HUES64 (cell line): ENCODE data around the gene NR4A2.

Source experiments
- H3K27ac ChIP-seq: 2 replicates; pipeline ENCODE4 v1.7.0; 2013; ENCODE audit warnings: low read depth, low read length, inconsistent platforms
- H3K27me3 ChIP-seq: 2 replicates; pipeline ENCODE4 v1.6.1; 2013; ENCODE audit warnings: mild to moderate bottlenecking, low read length; ENCODE audit not compliant: insufficient read depth
- H3K36me3 ChIP-seq: 2 replicates; pipeline ENCODE4 v1.6.1; 2013; ENCODE audit warnings: mild to moderate bottlenecking, low read length; ENCODE audit not compliant: insufficient read depth
- H3K4me1 ChIP-seq: 2 replicates; pipeline ENCODE4 v1.6.1; 2013; ENCODE audit warnings: mild to moderate bottlenecking, low read length, moderate library complexity; ENCODE audit not compliant: insufficient read depth
- H3K4me3 ChIP-seq: 2 replicates; pipeline ENCODE4 v1.5.1; 2013; ENCODE audit warnings: mild to moderate bottlenecking, low read length, moderate library complexity
- H3K9ac ChIP-seq: 2 replicates; pipeline ENCODE4 v1.6.1; 2013; ENCODE audit warnings: mild to moderate bottlenecking, low read depth, low read length
- H3K9me3 ChIP-seq: 2 replicates; pipeline ENCODE4 v1.6.1; 2013; ENCODE audit warnings: low read depth, low read length; ENCODE audit not compliant: insufficient read depth
- WGBS: fragments of 150-250, 120-280 bp; methylation state at CpG from one replicate; pipeline ENCODE4 v1.1.7; 2013; ENCODE audit warnings: missing lambda C conversion rate; 5-methylcytosine and 5-hydroxymethylcytosine counted together

Gene NR4A2

GRCh38 chr2:156339865-156340264 is 7.3 kb upstream of the NR4A2 start:
- 100% methylated on average over 1 of the region's 3 CpGs for WGBS
- Histone ChIP-seq H3K4me1 (peaks cover 26% of the 10 kb centered on the region), H3K27ac (no peak overlapping the region)

GRCh38 chr2:156339110-156339847 is 6.8 kb upstream of the NR4A2 start:
- 91% methylated on average over 5 of the region's 5 CpGs for WGBS
- Histone ChIP-seq H3K4me1 (peaks cover 26% of the 10 kb centered on the region), H3K27ac (no peak overlapping the region)

More at GRCh38 chr2:156339865-156340264, 7.3 kb upstream of the NR4A2 start:
- no peak overlapping the region for H3K9ac ChIP-seq
- H3K36me3 ChIP-seq, result no peaks in the 10 kb centered on the region
- peaks cover 24% of the 10 kb centered on the region for H3K27me3 ChIP-seq
- H3K9me3 ChIP-seq, result no peaks in the 10 kb centered on the region
- H3K4me3 ChIP-seq, result no peak overlapping the region

GRCh38 chr2:156338578-156338977 is 6.1 kb upstream of the NR4A2 start:
- Histone ChIP-seq H3K27me3 (peaks cover 22% of the 10 kb centered on the region), H3K4me3 (no peak overlapping the region), H3K9ac (no peak overlapping the region), H3K9me3 (no peaks in the 10 kb centered on the region), H3K36me3 (no peaks in the 10 kb centered on the region), H3K4me1 (peaks cover 26% of the 10 kb centered on the region), H3K27ac (no peak overlapping the region; the same call in 1 of the 2 replicates)
- WGBS, result 19% methylated on average over 1 of the region's 2 CpGs

More at GRCh38 chr2:156339110-156339847, 6.8 kb upstream of the NR4A2 start:
- Histone ChIP-seq H3K27me3 (peaks cover 24% of the 10 kb centered on the region), H3K4me3 (no peak overlapping the region), H3K9me3 (no peaks in the 10 kb centered on the region), H3K9ac (no peak overlapping the region), H3K36me3 (no peaks in the 10 kb centered on the region)

GRCh38 chr2:156334496-156335478 is 2.3 kb upstream of the NR4A2 start:
- 3% methylated on average over 39 of the region's 40 CpGs for WGBS
- Histone ChIP-seq H3K9me3 (no peaks in the 10 kb centered on the region), H3K4me3 (peak overlapping the region; percentile 90), H3K27me3 (peaks cover 42% of the 10 kb centered on the region), H3K27ac (peak overlapping the region; percentile 59; the same call in 1 of the 2 replicates), H3K36me3 (no peaks in the 10 kb centered on the region), H3K4me1 (peaks cover 19% of the 10 kb centered on the region), H3K9ac (peak overlapping the region; percentile 70)

GRCh38 chr2:156333951-156334495 is 1.5 kb upstream of the NR4A2 start:
- no peaks in the 10 kb centered on the region for H3K36me3 ChIP-seq

GRCh38 chr2:156333274-156333950 is 891 bp upstream of the NR4A2 start:
- Histone ChIP-seq H3K27ac (no peak overlapping the region; the same call in 1 of the 2 replicates), H3K4me3 (peak overlapping the region; percentile 90), H3K9ac (peak overlapping the region; percentile 70), H3K36me3 (no peaks in the 10 kb centered on the region), H3K27me3 (peaks cover 56% of the 10 kb centered on the region), H3K4me1 (peaks cover 10% of the 10 kb centered on the region), H3K9me3 (no peaks in the 10 kb centered on the region)
- WGBS, result under 1% methylated on average over 28 of the region's 28 CpGs

More at GRCh38 chr2:156333951-156334495, 1.5 kb upstream of the NR4A2 start:
- WGBS, result under 1% methylated on average over 48 of the region's 48 CpGs
- peaks cover 50% of the 10 kb centered on the region for H3K27me3 ChIP-seq
- peak overlapping the region; percentile 70 for H3K9ac ChIP-seq
- H3K9me3 ChIP-seq, result no peaks in the 10 kb centered on the region
- peak overlapping the region; percentile 90 for H3K4me3 ChIP-seq
- H3K27ac ChIP-seq, result peak overlapping the region; percentile 59; the same call in 1 of the 2 replicates
- H3K4me1 ChIP-seq, result peaks cover 16% of the 10 kb centered on the region

- Histone ChIP-seq H3K27me3 (peaks cover 68% of the 10 kb centered on the region), H3K9ac (peak overlapping the region; percentile 46), H3K4me1 (peaks cover 5% of the 10 kb centered on the region; the same call in 1 of the 2 replicates), H3K4me3 (peak overlapping the region; percentile 90), H3K36me3 (no peaks in the 10 kb centered on the region), H3K9me3 (no peaks in the 10 kb centered on the region), H3K27ac (no peak overlapping the region; the same call in 1 of the 2 replicates)
- WGBS, result under 1% methylated on average over 12 of the region's 12 CpGs
These were observed 312 bp downstream of the NR4A2 start for GRCh38 chr2:156332284-156332533.

- peaks cover 73% of the 10 kb centered on the region for H3K27me3 ChIP-seq
- H3K27ac ChIP-seq, result no peak overlapping the region
- peak overlapping the region; percentile 90 for H3K4me3 ChIP-seq
- no peaks in the 10 kb centered on the region for H3K36me3 ChIP-seq
- WGBS, result 6% methylated on average over 18 of the region's 18 CpGs
- no peaks in the 10 kb centered on the region for H3K9me3 ChIP-seq
- H3K4me1 ChIP-seq, result peaks cover 5% of the 10 kb centered on the region; the same call in 1 of the 2 replicates
- H3K9ac ChIP-seq, result peak overlapping the region; percentile 46
These were observed 793 bp downstream of the NR4A2 start for GRCh38 chr2:156331572-156332283.

- WGBS, result 93% methylated on average over 23 of the region's 23 CpGs
These were observed 2.4 kb downstream of the NR4A2 start for GRCh38 chr2:156329927-156330726.

More at GRCh38 chr2:156329927-156330726, 2.4 kb downstream of the NR4A2 start:
- H3K27me3 ChIP-seq, result peaks cover 89% of the 10 kb centered on the region
- no peak overlapping the region for H3K9ac ChIP-seq
- H3K27ac ChIP-seq, result no peak overlapping the region
- H3K9me3 ChIP-seq, result no peaks in the 10 kb centered on the region
- H3K36me3 ChIP-seq, result no peaks in the 10 kb centered on the region
- H3K4me3 ChIP-seq, result no peak overlapping the region
- H3K4me1 ChIP-seq, result 0 out of 2 replicates have a peak, but pooled peaks cover 4% of the 10 kb centered on the region
